HepG2 (cell line): ENCODE measurements around the gene ATN1. TPM values are rescaled to one million over a fixed set of nuclear protein-coding genes. Genes with fewer than 3 reads are reported as not detected.

Experiments used
- CEBPB ChIP-seq: IDR thresholded peaks from 2 replicates; pipeline ENCODE4 v1.6.1; 2011; ENCODE audit warnings: low read depth, low read length, improper control_type of control experiment, borderline replicate concordance
- GMEB2 ChIP-seq: IDR thresholded peaks from 2 replicates; pipeline ENCODE4 v1.6.1; 2016; ENCODE audit warnings: missing biosample characterization, missing genetic modification reagents, low read depth
- HNF1B ChIP-seq: sonication (generic); formaldehyde crosslinking; IDR thresholded peaks from 2 replicates; pipeline ENCODE4 v1.5.1; 2020; ENCODE audit warnings: mild to moderate bottlenecking, moderate library complexity, missing genetic modification reagents
- IKZF5 ChIP-seq: IDR thresholded peaks from 2 replicates; pipeline ENCODE4 v1.6.1; 2018; ENCODE audit warnings: missing genetic modification reagents, mild to moderate bottlenecking, missing compliant biosample characterization
- KMT2B ChIP-seq: IDR thresholded peaks from 2 replicates; pipeline ENCODE4 v1.6.1; 2016; ENCODE audit warnings: missing genetic modification reagents, missing compliant biosample characterization
- LRRFIP1 ChIP-seq: sonication (generic); formaldehyde crosslinking; conservative IDR thresholded peaks from 2 replicates; pipeline ENCODE4 v1.4.0; 2020; ENCODE audit warnings: missing genetic modification reagents
- RARG ChIP-seq: sonication (generic); formaldehyde crosslinking; IDR thresholded peaks from 2 replicates; pipeline ENCODE4 v1.4.0; 2020; ENCODE audit warnings: low read depth, mild to moderate bottlenecking, missing genetic modification reagents
- SMC3 ChIP-seq: IDR thresholded peaks from 2 replicates; pipeline ENCODE4 v1.6.1; 2011; ENCODE audit warnings: low read length, improper control_type of control experiment
- TEF ChIP-seq: sonication (generic); formaldehyde crosslinking; IDR thresholded peaks from 2 replicates; pipeline ENCODE4 v1.5.0; 2020; ENCODE audit warnings: missing genetic modification reagents
- U2AF1 ChIP-seq: fragments of 200-400 bp; formaldehyde crosslinking; optimal IDR thresholded peaks from 2 replicates; pipeline ENCODE3; 2017; ENCODE audit warnings: mild to moderate bottlenecking, low read depth, low read length
- ZNF143 ChIP-seq: sonication (generic); formaldehyde crosslinking; IDR thresholded peaks from 2 replicates; pipeline ENCODE4 v1.4.0; 2020; ENCODE audit warnings: missing genetic modification reagents
- ZNF234 ChIP-seq: sonication (generic); formaldehyde crosslinking; conservative IDR thresholded peaks from 2 replicates; pipeline ENCODE4 v1.5.1; 2020; ENCODE audit warnings: mild to moderate bottlenecking, missing genetic modification reagents
- ZNF235 ChIP-seq: sonication (generic); formaldehyde crosslinking; IDR thresholded peaks from 2 replicates; pipeline ENCODE4 v1.8.1; 2023; ENCODE audit warnings: mild to moderate bottlenecking, missing genetic modification reagents, borderline replicate concordance
- ZNF44 ChIP-seq: sonication (generic); formaldehyde crosslinking; IDR thresholded peaks from 2 replicates; pipeline ENCODE4 v1.5.1; 2020; ENCODE audit warnings: mild to moderate bottlenecking, missing genetic modification reagents
- ZNF468 ChIP-seq: sonication (generic); formaldehyde crosslinking; IDR thresholded peaks from 2 replicates; pipeline ENCODE4 v1.8.0; 2022; ENCODE audit warnings: mild to moderate bottlenecking, moderate library complexity, missing genetic modification reagents
- ZNF709 ChIP-seq: sonication (generic); formaldehyde crosslinking; IDR thresholded peaks from 2 replicates; pipeline ENCODE4 v1.5.0; 2020; ENCODE audit warnings: mild to moderate bottlenecking, missing genetic modification reagents
- ZSCAN25 ChIP-seq: sonication (generic); formaldehyde crosslinking; IDR thresholded peaks from 2 replicates; pipeline ENCODE4 v1.8.0; 2022; ENCODE audit warnings: mild to moderate bottlenecking, missing genetic modification reagents
- ZXDC ChIP-seq: sonication (generic); formaldehyde crosslinking; IDR thresholded peaks from 2 replicates; pipeline ENCODE4 v1.5.0; 2020; ENCODE audit warnings: mild to moderate bottlenecking, missing genetic modification reagents
- polyA plus RNA-seq, 8 experiments: library from polyadenylated mRNA; depleted of rRNA in 3 of 8; stranded (reverse) in 7 of 8; unstranded in 1 of 8; fragments of >200 nt; fragmentation: Illumina TruSeq in 4 of 8; extraction: Trizol in 4 of 8; gene quantifications; 2 replicates each; pipeline versions ENCODE4 v1.2.1 to v1.2.3, GENCODE V29; 2011 to 2016; ENCODE audit warnings: low read depth in 4 of 8, missing spikeins in 1 of 8, mixed read lengths in 1 of 8; ENCODE audit not compliant: insufficient read depth in 1 of 8
- total RNA-seq, 5 experiments: library from RNA; depleted of rRNA; stranded (reverse); fragments of >200 nt; fragmentation: Illumina TruSeq; extraction: Trizol; gene quantifications; 2 replicates each; pipeline ENCODE4 v1.2.3, GENCODE V29; 2016; ENCODE audit warnings: low read depth in 1 of 5

Gene ATN1
- total and polyA plus RNA-seq, 2 of the 13 experiments (the other 11 are each of a cell fraction or from before 2014, with no cell fraction given) = 2.1 to 8.6 TPM

- TF ChIP-seq ZXDC (CRISPR knock-in tag) (no peak), ZNF44 (CRISPR knock-in tag) (no peak), U2AF1 (no peak), IKZF5 (CRISPR knock-in tag) (peak; percentile 91; the same call in 1 of the 2 replicates), KMT2B (CRISPR knock-in tag) (no peak; the same call in 1 of the 2 replicates), LRRFIP1 (CRISPR knock-in tag) (no peak), ZNF468 (CRISPR knock-in tag) (no peak), ZNF709 (CRISPR knock-in tag) (peak; percentile 48; the same call in 1 of the 2 replicates), TEF (CRISPR knock-in tag) (peak; percentile 95), ZNF235 (no peak), CEBPB (peak; percentile 100), RARG (CRISPR knock-in tag) (no peak), SMC3 (peak; percentile 33; the same call in 1 of the 2 replicates), HNF1B (CRISPR knock-in tag) (peak; percentile 91), ZNF234 (no peak), ZNF143 (CRISPR knock-in tag) (peak; percentile 40), GMEB2 (CRISPR knock-in tag) (0 out of 2 replicates have a peak, but pooled peaks have one; percentile 44), ZSCAN25 (CRISPR knock-in tag) (peak; percentile 75; the same call in 1 of the 2 replicates)
Observed at GRCh38 chr12:6890789-6891645, 36.7 kb upstream of the ATN1 start (continued).
